Panc1 (cell line): ENCODE measurements around the gene RASL11B. TPM values are rescaled to one million over a fixed set of nuclear protein-coding genes. Genes with fewer than 3 reads are reported as not detected.

Source experiments
- ATAC-seq: fragments of 200-7000 bp; cut with Tn5 transposase; 2 replicates; pipeline ENCODE4 v1.9.1; 2020; ENCODE audit warnings: mild to moderate bottlenecking, moderate library complexity
- BruUV-seq: library from RNA; stranded (reverse); fragments of 400-500 nt; replicated peaks from 2 replicates; lab custom pipeline; 2021; lab: Mats Ljungman, UMichigan
- CTCF ChIA-PET: fragments of 300-600 bp; sonication (Branson Sonifier 250); formaldehyde crosslinking; loops from one replicate; lab custom pipeline; 2022; ENCODE audit warnings: antibody characterized with exemption; lab: Charles Lee
- POLR2A ChIA-PET: fragments of 300-600 bp; sonication (Branson Sonifier 250); formaldehyde crosslinking; loops from one replicate; lab custom pipeline; 2022; ENCODE audit warnings: antibody characterized with exemption; lab: Charles Lee
- DNase-seq: peaks from one replicate; pipeline ENCODE4 v3.0.0-alpha.2; 2010; ENCODE audit warnings: low read depth, low spot score
- H3K27ac ChIP-seq: 2 replicates; pipeline ENCODE4 v1.5.1; 2011; ENCODE audit warnings: mild to moderate bottlenecking, low read length, inconsistent platforms
- H3K27me3 ChIP-seq: fragments of 200-500 bp; sonication (Bioruptor generic); 2 replicates; pipeline ENCODE4 v1.6.0; 2014; ENCODE audit warnings: low read length, inconsistent platforms; ENCODE audit not compliant: control insufficient read depth, insufficient read depth
- H3K36me3 ChIP-seq: fragments of 200-500 bp; sonication (Bioruptor generic); 2 replicates; pipeline ENCODE4 v1.5.1; 2014; ENCODE audit warnings: inconsistent platforms, mild to moderate bottlenecking, low read length, moderate library complexity; ENCODE audit not compliant: control insufficient read depth, insufficient read depth
- H3K4me1 ChIP-seq: 2 replicates; pipeline ENCODE4 v1.5.1; 2011; ENCODE audit warnings: inconsistent platforms, mild to moderate bottlenecking, low read length, moderate library complexity; ENCODE audit not compliant: control insufficient read depth, insufficient read depth
- H3K4me3 ChIP-seq, 2 experiments: 2 replicates each; pipeline ENCODE4 v1.5.1; 2011 to 2012; ENCODE audit warnings: low read depth in 2 of 2, low read length in 2 of 2, mild to moderate bottlenecking in 2 of 2, inconsistent platforms in 1 of 2, moderate library complexity in 1 of 2
- H3K9me3 ChIP-seq: fragments of 200-500 bp; sonication (Bioruptor generic); 2 replicates; pipeline ENCODE4 v1.5.1; 2014; ENCODE audit warnings: low read depth, mild to moderate bottlenecking, inconsistent platforms, low read length, moderate library complexity; ENCODE audit not compliant: control insufficient read depth, insufficient read depth
- POLR2AphosphoS5 ChIP-seq: IDR thresholded peaks from 2 replicates; pipeline ENCODE4 v1.6.1; 2012; ENCODE audit warnings: mild to moderate bottlenecking, low read depth, low read length, moderate library complexity
- SIN3A ChIP-seq: IDR thresholded peaks from 2 replicates; pipeline ENCODE4 v1.6.1; 2012; ENCODE audit warnings: low read depth, mild to moderate bottlenecking, low read length, moderate library complexity, borderline replicate concordance; ENCODE audit not compliant: insufficient read depth
- TCF7L2 ChIP-seq: IDR thresholded peaks from 2 replicates; pipeline ENCODE4 v1.6.1; 2011; ENCODE audit warnings: mild to moderate bottlenecking, low read depth, low read length, inconsistent platforms
- in situ Hi-C: cut with HindIII; loops from 2 replicates; pipeline ENCODE4 v1.10.0; 2016; ENCODE audit warnings: low sequenced_read_pairs, low pct_unique_long_range_greater_than_20kb
- intact Hi-C: fragments of 100-400 bp; cut with micrococcal nuclease; formaldehyde crosslinking; loops from one replicate; pipeline ENCODE4 v1.10.0; 2022; ENCODE audit not compliant: unreplicated experiment
- total RNA-seq: library from RNA; stranded (reverse); gene quantifications from one replicate; pipeline ENCODE4 v1.2.1, GENCODE V29; 2021; ENCODE audit not compliant: unreplicated experiment
- TF ChIP-seq, protein P1 (sequence below), 2 experiments: IDR thresholded peaks; 2 replicates each; pipeline ENCODE4 v1.6.1; 2011 to 2012; ENCODE audit warnings: low read depth in 2 of 2, control low read depth in 1 of 2, low read length in 1 of 2, mild to moderate bottlenecking in 1 of 2, moderate library complexity in 1 of 2; ENCODE audit not compliant: insufficient read depth in 1 of 2
- TF ChIP-seq, protein P2 (sequence below): fragments of 450-650 bp; IDR thresholded peaks from 2 replicates; pipeline ENCODE4 v1.5.1; 2017; ENCODE audit warnings: mild to moderate bottlenecking

The RASL11B gene
- total RNA-seq, 1 experiment from 2014 or later, result 0.21 TPM

DNA sequence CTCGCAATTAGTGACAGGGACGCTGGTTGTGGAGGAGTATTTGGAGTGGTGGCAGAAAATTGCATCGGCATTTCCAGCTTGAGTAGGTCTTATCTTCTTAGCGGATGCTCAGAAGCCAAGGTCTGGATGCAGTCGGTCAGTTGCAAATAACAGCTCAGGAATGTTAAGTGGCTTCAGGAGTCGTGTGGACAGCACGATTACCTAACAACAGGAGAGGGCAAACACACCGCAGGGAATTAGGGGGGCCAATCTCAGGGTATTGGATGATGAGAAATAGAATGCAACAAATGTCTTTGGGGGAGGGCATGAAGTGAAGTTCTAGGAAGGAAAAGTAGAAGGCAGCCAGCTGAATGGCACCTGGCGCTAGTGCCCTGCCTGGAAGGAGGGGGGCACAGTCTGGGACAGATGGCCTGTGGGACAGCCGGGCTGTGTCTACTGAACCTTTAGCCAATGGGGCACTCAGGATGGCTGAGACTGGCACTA is 11.8 kb downstream of the RASL11B start:
- CTCF ChIA-PET, result no interaction called here
- no peak for ATAC-seq
- no TSS peak for BruUV-seq
- no peak overlapping the region for H3K27ac ChIP-seq
- TF ChIP-seq TCF7L2, result no peak
- TF ChIP-seq, protein P1, sequence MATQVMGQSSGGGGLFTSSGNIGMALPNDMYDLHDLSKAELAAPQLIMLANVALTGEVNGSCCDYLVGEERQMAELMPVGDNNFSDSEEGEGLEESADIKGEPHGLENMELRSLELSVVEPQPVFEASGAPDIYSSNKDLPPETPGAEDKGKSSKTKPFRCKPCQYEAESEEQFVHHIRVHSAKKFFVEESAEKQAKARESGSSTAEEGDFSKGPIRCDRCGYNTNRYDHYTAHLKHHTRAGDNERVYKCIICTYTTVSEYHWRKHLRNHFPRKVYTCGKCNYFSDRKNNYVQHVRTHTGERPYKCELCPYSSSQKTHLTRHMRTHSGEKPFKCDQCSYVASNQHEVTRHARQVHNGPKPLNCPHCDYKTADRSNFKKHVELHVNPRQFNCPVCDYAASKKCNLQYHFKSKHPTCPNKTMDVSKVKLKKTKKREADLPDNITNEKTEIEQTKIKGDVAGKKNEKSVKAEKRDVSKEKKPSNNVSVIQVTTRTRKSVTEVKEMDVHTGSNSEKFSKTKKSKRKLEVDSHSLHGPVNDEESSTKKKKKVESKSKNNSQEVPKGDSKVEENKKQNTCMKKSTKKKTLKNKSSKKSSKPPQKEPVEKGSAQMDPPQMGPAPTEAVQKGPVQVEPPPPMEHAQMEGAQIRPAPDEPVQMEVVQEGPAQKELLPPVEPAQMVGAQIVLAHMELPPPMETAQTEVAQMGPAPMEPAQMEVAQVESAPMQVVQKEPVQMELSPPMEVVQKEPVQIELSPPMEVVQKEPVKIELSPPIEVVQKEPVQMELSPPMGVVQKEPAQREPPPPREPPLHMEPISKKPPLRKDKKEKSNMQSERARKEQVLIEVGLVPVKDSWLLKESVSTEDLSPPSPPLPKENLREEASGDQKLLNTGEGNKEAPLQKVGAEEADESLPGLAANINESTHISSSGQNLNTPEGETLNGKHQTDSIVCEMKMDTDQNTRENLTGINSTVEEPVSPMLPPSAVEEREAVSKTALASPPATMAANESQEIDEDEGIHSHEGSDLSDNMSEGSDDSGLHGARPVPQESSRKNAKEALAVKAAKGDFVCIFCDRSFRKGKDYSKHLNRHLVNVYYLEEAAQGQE (IDR thresholded peaks at IDR 0.05; ENCODE audit: insufficient read depth in 1 of 2, low read depth in 2 of 2, low read length in 1 of 2), result no peak
- no peak for TF ChIP-seq POLR2AphosphoS5
- no peak for TF ChIP-seq SIN3A
- TF ChIP-seq, protein P2, sequence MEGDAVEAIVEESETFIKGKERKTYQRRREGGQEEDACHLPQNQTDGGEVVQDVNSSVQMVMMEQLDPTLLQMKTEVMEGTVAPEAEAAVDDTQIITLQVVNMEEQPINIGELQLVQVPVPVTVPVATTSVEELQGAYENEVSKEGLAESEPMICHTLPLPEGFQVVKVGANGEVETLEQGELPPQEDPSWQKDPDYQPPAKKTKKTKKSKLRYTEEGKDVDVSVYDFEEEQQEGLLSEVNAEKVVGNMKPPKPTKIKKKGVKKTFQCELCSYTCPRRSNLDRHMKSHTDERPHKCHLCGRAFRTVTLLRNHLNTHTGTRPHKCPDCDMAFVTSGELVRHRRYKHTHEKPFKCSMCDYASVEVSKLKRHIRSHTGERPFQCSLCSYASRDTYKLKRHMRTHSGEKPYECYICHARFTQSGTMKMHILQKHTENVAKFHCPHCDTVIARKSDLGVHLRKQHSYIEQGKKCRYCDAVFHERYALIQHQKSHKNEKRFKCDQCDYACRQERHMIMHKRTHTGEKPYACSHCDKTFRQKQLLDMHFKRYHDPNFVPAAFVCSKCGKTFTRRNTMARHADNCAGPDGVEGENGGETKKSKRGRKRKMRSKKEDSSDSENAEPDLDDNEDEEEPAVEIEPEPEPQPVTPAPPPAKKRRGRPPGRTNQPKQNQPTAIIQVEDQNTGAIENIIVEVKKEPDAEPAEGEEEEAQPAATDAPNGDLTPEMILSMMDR, result no peak
- no peak overlapping the region for H3K4me3 ChIP-seq
- H3K36me3 ChIP-seq, result no peaks in the 10 kb centered on the region
- H3K9me3 ChIP-seq, result no peaks in the 10 kb centered on the region
- DNase-seq, result no peak
- intact Hi-C loops, result no loop called here
- in situ Hi-C loops, result no loop called here
- H3K4me1 ChIP-seq, result no peaks in the 10 kb centered on the region
- no peaks in the 10 kb centered on the region for H3K27me3 ChIP-seq
- POLR2A ChIA-PET, result no interaction called here

DNA sequence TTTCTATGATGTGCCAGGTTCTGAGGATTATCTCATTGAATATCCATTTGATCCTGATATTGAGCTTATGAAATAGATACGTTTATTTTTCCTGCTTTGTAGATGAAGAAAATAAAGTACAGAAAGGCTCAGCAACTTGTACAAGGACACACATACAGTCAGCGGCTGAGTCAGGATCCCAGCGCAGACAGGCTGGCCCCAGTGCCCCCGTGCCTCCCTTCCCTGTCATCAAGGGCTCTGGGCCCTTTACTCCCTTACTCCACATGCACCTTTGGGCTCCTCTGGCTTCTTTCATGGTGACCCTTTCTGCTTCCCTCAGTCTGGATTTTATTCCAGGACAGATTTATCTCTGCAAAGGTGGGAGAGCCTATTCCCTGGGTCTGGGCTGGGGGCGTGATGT is 12.8 kb downstream of the RASL11B start:
- in situ Hi-C loops, result no loop called here
- H3K4me1 ChIP-seq, result no peaks in the 10 kb centered on the region
- BruUV-seq, result no TSS peak
- H3K4me3 ChIP-seq, result no peak overlapping the region
- H3K9me3 ChIP-seq, result no peaks in the 10 kb centered on the region
- ChIA-PET POLR2A (no interaction called here), CTCF (no interaction called here)
- no peaks in the 10 kb centered on the region for H3K36me3 ChIP-seq
- no peaks in the 10 kb centered on the region for H3K27me3 ChIP-seq
- no peak overlapping the region for H3K27ac ChIP-seq
- no peak for DNase-seq
- ATAC-seq, result no peak
- TF ChIP-seq SIN3A, result no peak
- TF ChIP-seq, protein P1 (IDR thresholded peaks at IDR 0.05; ENCODE audit: insufficient read depth in 1 of 2, low read depth in 2 of 2, low read length in 1 of 2), result no peak
- TF ChIP-seq, protein P2, result no peak
- TF ChIP-seq POLR2AphosphoS5, result no peak
- no peak for TF ChIP-seq TCF7L2
- intact Hi-C loops, result no loop called here
